AG04449 (cell line): ENCODE measurements around the gene SLC12A8.

Experiments
- CTCF ChIA-PET: fragments of 350-600 bp; formaldehyde crosslinking; extraction: SDS; loops from one replicate; lab custom pipeline; 2021; ENCODE audit warnings: antibody characterized with exemption; lab: Yijun Ruan, JAX
- POLR2A ChIA-PET: fragments of 400-600, 350-600 bp; formaldehyde crosslinking; extraction: SDS; loops from one replicate; lab custom pipeline; 2020; ENCODE audit warnings: antibody characterized with exemption, inconsistent platforms; lab: Yijun Ruan, JAX
- DNase-seq: peaks from one replicate; pipeline ENCODE4 v3.0.0-alpha.2; 2010; ENCODE audit warnings: low read depth, low spot score
- H3K4me3 ChIP-seq: 2 replicates; pipeline ENCODE4 v1.5.1; 2011; ENCODE audit warnings: low read depth, mild to moderate bottlenecking, control low read depth, low read length
- CTCF ChIP-seq: IDR thresholded peaks from one replicate; pipeline ENCODE4 v1.5.1; 2011; ENCODE audit warnings: mild to moderate bottlenecking, moderate library complexity, low read length, control low read depth, inconsistent platforms; ENCODE audit not compliant: insufficient read depth; ENCODE audit errors: missing control alignments

The SLC12A8 gene

GRCh38 chr3:125080077-125080476 lies 132.5 kb downstream of the SLC12A8 start:
- TF ChIP-seq CTCF, result no peak
- H3K4me3 ChIP-seq, result no peak overlapping the region
- ChIA-PET CTCF (interaction anchor here (0.6 to 1.8 kb wide), 3 partner anchors 9 to 84 kb away, joined by 3 to 5 read pairs (median 3); no protein-coding TSS in a partner anchor), POLR2A (no interaction called here)
- no peak for DNase-seq

GRCh38 chr3:125079675-125080045 lies 132.9 kb downstream of the SLC12A8 start:
- no peak for DNase-seq
- POLR2A ChIA-PET, result interaction anchor here (0.7 kb wide), 1 partner anchor 1756 kb away, joined by 3 read pairs; no protein-coding TSS in a partner anchor
- CTCF ChIA-PET, result interaction anchor here (0.6 to 1.8 kb wide), 3 partner anchors 9 to 235 kb away, joined by 3 to 5 read pairs (median 4); no protein-coding TSS in a partner anchor
- H3K4me3 ChIP-seq, result no peak overlapping the region
- TF ChIP-seq CTCF, result no peak

- ChIA-PET CTCF (interaction anchor here (1.0 to 1.8 kb wide), 2 partner anchors 32 to 236 kb away, joined by 4 to 5 read pairs; no protein-coding TSS in a partner anchor), POLR2A (interaction anchor here (0.7 kb wide), 1 partner anchor 1756 kb away, joined by 3 read pairs; no protein-coding TSS in a partner anchor)
- no peak for TF ChIP-seq CTCF
- no peak overlapping the region for H3K4me3 ChIP-seq
- no peak for DNase-seq
Observed at GRCh38 chr3:125078951-125079674, 133.4 kb downstream of the SLC12A8 start.

- no peak for DNase-seq
- H3K4me3 ChIP-seq, result no peak overlapping the region
- POLR2A ChIA-PET, result no interaction called here
- CTCF ChIA-PET, result no interaction called here
- no peak for TF ChIP-seq CTCF
Observed at GRCh38 chr3:125077864-125078263, 134.7 kb downstream of the SLC12A8 start.

GRCh38 chr3:125076464-125076863 lies 136.1 kb downstream of the SLC12A8 start:
- no peak overlapping the region for H3K4me3 ChIP-seq
- no peak for TF ChIP-seq CTCF
- DNase-seq, result no peak
- ChIA-PET POLR2A (no interaction called here), CTCF (no interaction called here)

GRCh38 chr3:125075738-125076137 lies 136.8 kb downstream of the SLC12A8 start:
- POLR2A ChIA-PET, result no interaction called here
- H3K4me3 ChIP-seq, result no peak overlapping the region
- DNase-seq, result no peak
- CTCF ChIA-PET, result no interaction called here
- TF ChIP-seq CTCF, result no peak
